ENCODE results near the gene TMX3. TPM values are rescaled to one million over a fixed set of nuclear protein-coding genes. Genes with fewer than 3 reads are reported as not detected.

TMX3 gene, protein sequence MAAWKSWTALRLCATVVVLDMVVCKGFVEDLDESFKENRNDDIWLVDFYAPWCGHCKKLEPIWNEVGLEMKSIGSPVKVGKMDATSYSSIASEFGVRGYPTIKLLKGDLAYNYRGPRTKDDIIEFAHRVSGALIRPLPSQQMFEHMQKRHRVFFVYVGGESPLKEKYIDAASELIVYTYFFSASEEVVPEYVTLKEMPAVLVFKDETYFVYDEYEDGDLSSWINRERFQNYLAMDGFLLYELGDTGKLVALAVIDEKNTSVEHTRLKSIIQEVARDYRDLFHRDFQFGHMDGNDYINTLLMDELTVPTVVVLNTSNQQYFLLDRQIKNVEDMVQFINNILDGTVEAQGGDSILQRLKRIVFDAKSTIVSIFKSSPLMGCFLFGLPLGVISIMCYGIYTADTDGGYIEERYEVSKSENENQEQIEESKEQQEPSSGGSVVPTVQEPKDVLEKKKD
- total RNA-seq (72.4 and 73.5 TPM in 2 replicates), polyA plus RNA-seq (19.0 and 37.7 TPM in 2 replicates), polyA minus RNA-seq (19.1 and 27.5 TPM in 2 replicates)
- 60.5 TPM for total RNA-seq (2013)

DNA sequence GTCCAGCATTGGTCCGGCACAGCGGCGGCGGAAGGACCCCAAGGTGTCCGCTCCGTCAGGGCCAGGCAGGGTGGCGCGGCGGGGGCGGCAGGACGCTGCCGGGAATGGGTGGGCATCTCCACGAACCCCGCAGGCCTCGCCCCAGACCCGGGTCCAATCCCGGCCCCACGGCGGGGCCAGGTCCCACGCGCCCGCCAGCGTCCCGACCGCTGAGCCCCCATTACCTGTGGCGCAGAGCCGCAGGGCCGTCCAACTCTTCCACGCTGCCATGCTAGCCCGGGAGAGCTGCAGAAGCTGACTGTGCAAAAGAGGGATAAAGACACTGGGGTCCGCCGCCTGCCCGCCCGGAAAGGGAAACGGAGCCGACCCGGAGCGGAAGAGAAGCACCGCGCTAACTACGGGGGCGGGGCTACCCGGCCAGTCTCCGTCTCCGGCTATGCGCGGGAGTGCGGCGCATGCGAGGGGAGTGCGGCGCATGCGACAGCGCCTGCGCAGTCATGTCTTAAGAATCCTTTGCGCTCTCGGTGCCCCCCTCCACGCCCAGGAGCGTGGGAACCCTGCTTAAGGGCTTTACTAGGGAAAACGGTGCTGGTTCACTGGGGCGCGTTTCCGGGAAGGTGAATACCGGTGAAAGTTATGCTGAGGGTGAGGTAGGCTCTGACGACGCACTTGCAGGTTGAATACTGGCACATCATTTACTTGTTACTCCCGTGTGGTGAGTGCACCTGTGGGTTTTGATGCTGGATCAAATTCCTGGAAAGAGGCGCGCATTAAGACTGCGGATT, at the start of gene TMX3:
Gene TMX3 (minus strand): TSS at position 397 of the 785 bp plus-strand sequence. CDS start 127 bp downstream, at position 270.
- Histone ChIP-seq H3K79me2 (ENCODE audit: control insufficient read depth, insufficient read depth, low read length) (peaks cover 42% of the 10 kb centered on the region), H2AFZ (ENCODE audit: insufficient read depth, low read depth, low read length, poor library complexity, severe bottlenecking) (peak within 1 kb of the TSS; percentile 85), H4K20me1 (ENCODE audit: control insufficient read depth, insufficient read depth, low read length, poor library complexity, severe bottlenecking) (no peaks in the 10 kb centered on the region), H3K4me3 (ENCODE audit: control extremely low read depth in 1 of 5, extremely low read depth in 1 of 5, insufficient read depth in 1 of 5, low read depth in 2 of 5, low read length in 4 of 5) (peak within 1 kb of the TSS; percentile 85 to 93 (median 87)), H3K27me3 (replicated peaks in 1 of 4; ENCODE audit: control extremely low read depth in 1 of 4, control insufficient read depth in 3 of 4, insufficient read depth in 4 of 4, low read length in 3 of 4) (no peaks in the 10 kb centered on the region), H3K4me2 (replicated peaks; ENCODE audit: low read depth, low read length, poor library complexity, severe bottlenecking) (peak within 1 kb of the TSS; percentile 81), H3K9me3 (ENCODE audit: control extremely low read depth in 1 of 3, control insufficient read depth in 2 of 3, insufficient read depth in 1 of 3, low read length in 2 of 3) (no peaks in the 10 kb centered on the region), H3K36me3 (replicated peaks in 1 of 2; ENCODE audit: control extremely low read depth in 1 of 2, control insufficient read depth in 1 of 2, extremely low read depth in 1 of 2, insufficient read depth in 2 of 2, low read length in 1 of 2) (peaks cover 8 to 20% of the 10 kb centered on the region in 2 experiments), H3K9ac (ENCODE audit: low read length) (peak within 1 kb of the TSS; percentile 90), H3K27ac (ENCODE audit: low read length in 2 of 2) (peak within 1 kb of the TSS; percentile 42 to 84), H3K4me1 (ENCODE audit: control insufficient read depth in 2 of 2, insufficient read depth in 2 of 2, low read length in 2 of 2) (peaks cover 18 to 23% of the 10 kb centered on the region in 2 donors)
- no peaks in the 10 kb centered on the region for H3K27me3 Mint-ChIP-seq
- peak within 1 kb of the TSS; percentile 98 for H3K4me3 Mint-ChIP-seq
- ATAC-seq (ENCODE audit: low read depth) (peak; percentile 98), DNase-seq (peak; percentile 94)
- peaks cover 40% of the 10 kb centered on the region for H3K4me1 Mint-ChIP-seq
- H3K9me3 Mint-ChIP-seq (ENCODE audit: insufficient read depth), result no peaks in the 10 kb centered on the region
- CTCF ChIA-PET, result interaction anchor here (0.6 kb wide), 1 partner anchor 14 kb away, joined by 3 read pairs; no protein-coding TSS in a partner anchor
- under 1% methylated on average over 70 of the region's 70 CpGs for WGBS (ENCODE audit: insufficient coverage)
- POLR2A ChIA-PET, result no interaction called here
- TF ChIP-seq, protein P1, sequence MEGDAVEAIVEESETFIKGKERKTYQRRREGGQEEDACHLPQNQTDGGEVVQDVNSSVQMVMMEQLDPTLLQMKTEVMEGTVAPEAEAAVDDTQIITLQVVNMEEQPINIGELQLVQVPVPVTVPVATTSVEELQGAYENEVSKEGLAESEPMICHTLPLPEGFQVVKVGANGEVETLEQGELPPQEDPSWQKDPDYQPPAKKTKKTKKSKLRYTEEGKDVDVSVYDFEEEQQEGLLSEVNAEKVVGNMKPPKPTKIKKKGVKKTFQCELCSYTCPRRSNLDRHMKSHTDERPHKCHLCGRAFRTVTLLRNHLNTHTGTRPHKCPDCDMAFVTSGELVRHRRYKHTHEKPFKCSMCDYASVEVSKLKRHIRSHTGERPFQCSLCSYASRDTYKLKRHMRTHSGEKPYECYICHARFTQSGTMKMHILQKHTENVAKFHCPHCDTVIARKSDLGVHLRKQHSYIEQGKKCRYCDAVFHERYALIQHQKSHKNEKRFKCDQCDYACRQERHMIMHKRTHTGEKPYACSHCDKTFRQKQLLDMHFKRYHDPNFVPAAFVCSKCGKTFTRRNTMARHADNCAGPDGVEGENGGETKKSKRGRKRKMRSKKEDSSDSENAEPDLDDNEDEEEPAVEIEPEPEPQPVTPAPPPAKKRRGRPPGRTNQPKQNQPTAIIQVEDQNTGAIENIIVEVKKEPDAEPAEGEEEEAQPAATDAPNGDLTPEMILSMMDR (IDR thresholded peaks at IDR 0.05), result no peak
- TF ChIP-seq EZH2 (IDR thresholded peaks at IDR 0.05; ENCODE audit: borderline replicate concordance, insufficient read depth, low read depth, low read length, poor library complexity, severe bottlenecking), result no peak
- intact Hi-C loops (cut with micrococcal nuclease), result loop anchor here (1.0 to 10.0 kb wide), 2 partner anchors 1370 to 1491 kb away; no protein-coding TSS in a partner anchor
- H3K27ac Mint-ChIP-seq, result peak within 1 kb of the TSS; percentile 91

Measured in B cell (primary cell).